ENCODE measurements around the gene AARS2.

Gene AARS2

GRCh38 chr6:44273617-44274016 lies 39.5 kb downstream of the AARS2 start:
- DNase-seq, result no peak

DNA sequence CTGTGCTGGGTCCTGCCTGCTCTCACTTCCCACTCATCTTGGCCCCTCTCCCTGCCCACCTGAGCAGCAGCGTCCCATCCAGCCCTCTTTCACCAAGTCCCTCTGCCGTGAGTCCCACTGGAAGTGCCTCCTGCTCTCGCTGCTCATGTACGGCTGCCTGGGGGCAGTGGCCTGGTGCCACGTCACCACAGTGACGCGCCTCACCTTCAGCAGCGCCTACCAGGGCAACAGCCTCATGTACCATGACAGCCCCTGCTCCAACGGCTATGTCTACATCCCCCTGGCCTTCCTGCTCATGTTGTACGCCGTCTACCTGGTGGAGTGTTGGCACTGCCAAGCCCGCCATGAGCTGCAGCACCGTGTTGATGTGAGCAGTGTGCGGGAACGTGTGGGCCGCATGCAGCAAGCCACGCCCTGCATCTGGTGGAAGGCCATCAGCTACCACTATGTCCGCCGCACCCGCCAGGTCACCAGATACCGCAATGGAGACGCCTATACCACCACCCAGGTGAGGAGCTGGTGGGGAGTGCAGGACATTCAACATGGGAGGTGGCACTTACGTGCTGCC lies 40.1 kb downstream of the AARS2 start:
- DNase-seq, result no peak

DNA sequence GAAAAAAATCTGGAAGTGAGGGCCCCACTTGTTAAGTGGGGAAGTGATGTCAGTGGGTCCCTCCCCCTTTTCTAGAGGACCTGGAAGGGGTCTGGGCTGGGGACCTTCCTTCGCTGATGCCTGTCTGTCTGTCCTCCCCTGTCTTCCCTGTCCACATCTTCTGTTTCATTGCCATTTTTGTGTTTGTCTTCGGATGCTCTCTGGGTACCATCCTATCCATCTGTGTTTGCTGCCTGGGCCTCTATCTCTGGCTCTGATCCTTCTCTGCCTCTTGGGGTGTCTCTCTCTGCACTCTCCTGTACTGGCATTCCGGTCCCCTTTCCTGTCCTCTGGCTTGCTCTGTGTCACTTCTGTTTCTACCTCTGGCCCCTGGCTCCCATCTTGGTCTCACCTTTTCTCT lies 40.6 kb downstream of the AARS2 start:
- DNase-seq, result no peak

DNA sequence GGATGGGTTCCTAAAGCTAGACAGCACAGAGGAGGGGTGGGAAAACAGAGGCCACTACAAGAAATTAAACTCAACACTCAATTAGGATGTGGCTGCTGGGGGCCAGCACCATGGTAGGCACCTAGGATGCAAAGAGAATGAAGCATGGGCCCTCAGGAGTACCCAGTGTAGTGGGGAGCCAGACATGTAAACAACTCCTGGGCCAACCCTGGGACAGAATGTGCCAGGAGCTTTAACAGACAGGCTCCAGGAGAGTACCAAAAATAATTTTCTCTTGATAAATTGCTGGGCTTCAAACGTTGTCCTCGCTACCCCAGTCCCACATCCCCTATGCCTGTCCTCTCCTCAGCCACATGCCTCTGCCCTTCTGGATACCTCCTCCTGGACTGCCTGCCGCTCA lies 41.2 kb downstream of the AARS2 start:
- no peak for DNase-seq

DNA sequence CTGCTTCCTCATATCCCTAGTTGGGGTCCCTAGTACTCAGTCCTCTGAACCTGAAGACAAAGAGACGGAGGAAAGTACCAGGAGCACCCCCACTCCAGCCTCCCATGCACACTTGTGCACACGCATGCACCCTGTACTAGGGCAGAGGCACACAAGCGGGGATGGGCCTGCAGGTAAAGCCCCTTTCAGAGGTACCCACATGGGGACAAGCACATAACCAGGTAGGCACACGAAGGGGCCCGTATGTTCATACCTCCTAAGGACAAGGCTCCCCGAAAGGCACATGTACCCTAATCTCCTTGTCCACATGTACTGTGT lies 41.8 kb downstream of the AARS2 start:
- DNase-seq, result no peak

DNA sequence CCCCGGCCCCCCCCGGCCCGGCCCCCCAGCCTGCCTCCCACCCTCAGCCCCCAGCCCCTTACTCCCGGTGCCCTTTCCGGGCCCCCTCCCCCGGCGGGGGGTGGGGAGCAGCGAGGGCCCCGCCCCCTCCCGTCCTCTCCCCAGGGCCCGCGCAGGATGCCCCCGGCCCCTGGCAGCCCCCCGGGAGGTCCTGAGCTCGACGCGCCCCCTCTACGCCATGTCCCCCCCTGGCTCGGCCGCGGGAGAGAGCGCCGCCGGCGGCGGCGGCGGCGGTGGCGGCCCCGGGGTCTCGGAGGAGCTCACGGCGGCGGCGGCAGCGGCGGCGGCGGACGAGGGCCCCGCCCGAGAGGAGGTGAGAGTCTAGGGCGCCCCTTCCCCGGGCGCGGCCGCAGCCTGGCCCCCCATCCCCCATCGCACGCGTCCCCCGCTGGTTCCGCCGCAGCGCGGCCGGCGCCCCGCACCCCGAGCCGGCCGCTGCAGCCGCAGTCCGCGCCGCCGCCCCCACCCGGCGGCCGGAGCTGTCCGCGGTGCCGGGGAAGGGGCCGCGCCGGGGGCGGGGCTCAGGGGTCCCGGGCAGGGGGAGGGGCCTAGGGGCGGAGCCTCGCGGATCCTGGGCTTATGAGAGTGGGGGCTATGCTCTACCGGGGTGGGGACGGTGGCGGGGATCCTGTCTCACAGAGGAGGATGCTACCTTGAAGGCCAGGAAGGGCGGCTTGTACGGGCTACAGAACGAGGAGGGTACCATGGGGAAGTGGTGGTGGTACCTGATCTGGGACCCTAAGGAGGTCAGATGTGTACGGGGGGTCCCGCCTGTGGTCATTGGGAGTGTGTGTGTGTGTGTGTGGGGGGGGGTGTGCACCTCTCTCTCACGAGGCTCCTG lies 42.4 kb downstream of the AARS2 start:
- DNase-seq, result no peak

GRCh38 chr6:44269921-44270525 lies 43.1 kb downstream of the AARS2 start, which contains the start of gene TMEM151B:
Gene TMEM151B, plus strand, starts transcription at chr6:44270450. Its CDS starts 293 bp downstream, at chr6:44270743.
- DNase-seq, result no peak

DNA sequence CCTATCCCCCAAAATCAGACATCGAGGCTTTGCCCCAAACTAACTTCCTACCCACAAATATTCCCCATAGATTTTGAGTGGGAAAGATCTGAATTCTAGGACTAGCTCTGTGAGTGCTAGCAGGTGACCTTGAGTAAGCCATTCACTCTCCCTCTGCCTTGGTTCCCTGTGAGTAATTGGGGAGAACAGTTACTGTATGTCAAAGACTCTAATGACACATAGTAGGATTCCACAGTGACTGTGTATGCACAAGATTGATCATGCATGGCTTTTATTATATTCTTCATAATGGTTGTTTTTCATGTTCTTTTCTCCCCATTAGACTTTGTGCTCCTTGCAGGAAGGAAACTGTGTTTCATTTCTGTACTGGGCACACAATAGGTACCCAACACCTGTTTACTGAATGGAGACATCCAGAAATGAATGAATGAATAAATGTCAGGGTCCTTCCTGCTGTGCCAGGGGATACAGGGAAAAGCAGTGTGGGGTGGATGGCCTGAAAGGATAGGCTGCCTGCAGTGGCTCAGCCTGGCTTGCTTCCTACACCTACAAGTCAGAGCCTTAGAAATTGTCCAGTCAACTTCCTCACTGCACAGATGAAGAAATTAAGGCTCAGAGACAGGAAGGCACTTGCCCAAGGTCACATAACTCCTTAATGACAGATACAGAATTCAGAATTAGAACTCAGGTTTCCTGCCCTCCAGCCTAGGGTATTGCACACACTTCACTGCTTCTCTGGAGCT lies 43.8 kb downstream of the AARS2 start:
- DNase-seq, result no peak

- DNase-seq, result peak in 4 of 5 experiments; percentile 40 to 52 (median 51)
These were observed 45.0 kb downstream of the AARS2 start for GRCh38 chr6:44268095-44268628.

GRCh38 chr6:44267252-44267651 lies 45.9 kb downstream of the AARS2 start:
- DNase-seq, result no peak

GRCh38 chr6:44266347-44266746 lies 46.8 kb downstream of the AARS2 start:
- DNase-seq, result no peak

DNA sequence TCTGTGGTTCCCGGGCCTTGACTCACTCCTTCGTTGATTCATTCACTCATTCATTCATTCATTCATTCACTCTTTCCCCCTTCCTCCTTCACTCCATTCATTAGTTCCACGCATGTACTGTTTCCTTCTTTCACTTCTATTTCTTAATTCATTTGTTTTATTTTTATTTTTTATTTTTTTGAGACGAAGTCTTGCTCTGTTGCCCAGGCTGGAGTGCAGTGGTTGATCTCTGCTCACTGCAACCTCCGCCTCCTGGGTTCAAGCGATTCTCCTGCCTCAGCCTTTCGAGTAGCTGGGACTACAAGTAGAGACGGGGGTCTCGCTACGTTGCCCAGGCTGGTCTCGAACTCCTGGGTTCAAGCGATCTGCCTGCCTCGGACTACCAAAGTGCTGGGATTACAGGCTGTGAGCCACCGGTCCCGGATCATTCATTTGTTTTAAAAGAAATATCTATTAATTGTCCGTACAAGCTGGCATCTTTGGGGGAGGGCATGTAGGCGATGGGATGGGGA lies 47.4 kb downstream of the AARS2 start:
- no peak for DNase-seq

DNA sequence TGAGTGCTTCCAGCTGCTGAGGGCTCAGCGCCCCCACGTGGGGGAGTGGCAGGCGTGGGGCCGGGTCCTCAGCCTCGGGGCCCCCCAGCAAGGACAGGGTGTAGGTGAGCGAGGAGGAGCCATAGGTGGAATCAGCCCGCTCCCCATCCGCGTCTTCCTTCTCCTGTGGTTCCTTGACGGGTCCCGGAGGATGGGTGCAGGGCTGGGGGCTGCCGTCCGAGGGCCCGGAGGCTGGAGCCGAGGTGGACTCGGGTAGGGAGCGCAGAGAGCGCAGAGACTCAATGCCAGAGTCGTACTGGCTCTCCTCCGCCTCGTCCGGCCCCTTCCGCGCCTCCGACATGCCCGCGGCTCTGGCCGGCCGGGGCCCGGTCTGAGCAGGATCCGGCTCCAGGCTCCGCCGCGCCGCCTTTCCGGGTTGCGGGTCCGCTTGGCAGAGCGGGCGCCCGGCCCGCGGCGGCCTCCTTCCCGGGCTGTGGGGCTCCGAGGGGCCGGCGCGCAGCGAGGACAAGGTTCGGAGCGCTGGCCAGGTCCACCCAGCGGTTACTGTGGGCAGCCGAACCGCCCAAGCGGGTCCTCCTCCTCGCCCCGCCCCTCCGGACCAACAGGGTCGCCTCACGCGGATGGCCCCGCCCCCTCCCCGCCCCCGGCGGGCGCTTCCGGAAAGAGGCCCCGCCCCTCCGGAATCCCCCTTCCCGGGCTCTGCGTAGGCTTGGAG lies 48.0 kb downstream of the AARS2 start, which contains the start of gene NFKBIE:
TSS of gene NFKBIE (minus strand) at position 545 of the 715 bp plus-strand sequence. CDS start at position 340, 205 bp downstream.
- DNase-seq, result peak; percentile 90 to 97 (median 93)

DNA sequence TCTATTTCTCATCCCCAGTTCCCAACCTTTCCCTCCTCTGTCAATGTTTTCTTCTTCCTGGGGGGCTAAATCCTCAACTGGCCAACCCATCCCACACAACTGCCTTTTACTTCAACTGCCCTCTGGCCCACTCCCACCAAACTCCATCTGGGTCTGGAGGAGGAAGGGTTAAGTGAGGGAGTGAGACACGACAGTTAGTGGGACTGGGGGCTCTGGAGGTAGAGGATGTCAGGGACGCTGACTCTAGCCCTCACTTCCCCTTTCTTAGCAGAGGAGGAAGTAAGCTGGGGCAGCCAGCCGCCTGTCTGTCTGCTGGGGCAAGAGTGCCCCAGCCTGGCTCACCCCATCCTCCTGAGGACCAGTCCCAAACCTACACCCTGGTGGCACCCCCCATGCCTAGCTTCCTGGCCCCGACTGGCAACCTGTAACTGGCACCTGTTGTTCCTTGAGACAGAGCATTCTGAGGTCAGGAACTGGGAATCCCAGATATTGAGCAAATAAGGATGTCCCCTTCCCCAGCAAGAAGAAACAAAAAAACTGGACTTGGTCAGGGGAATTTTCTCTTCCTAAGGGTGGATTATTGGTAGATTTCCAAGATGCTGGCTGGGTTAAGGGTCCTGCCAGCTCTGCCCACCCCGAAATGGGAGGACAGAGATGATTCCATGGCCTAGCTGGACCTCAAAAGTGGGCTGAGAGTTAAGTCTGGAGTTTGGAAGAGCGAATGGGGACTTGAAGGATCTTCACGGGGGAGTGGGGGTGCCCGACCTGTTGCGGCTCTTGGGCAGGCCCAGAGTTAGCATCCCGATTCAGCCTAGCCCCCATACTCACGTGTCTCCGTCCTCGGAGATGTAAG lies 48.8 kb downstream of the AARS2 start:
- DNase-seq, result peak in 2 of 5 experiments; percentile 42 to 66

- DNase-seq, result peak in 4 of 5 experiments; percentile 32 to 63 (median 44)
These were observed 49.6 kb downstream of the AARS2 start for GRCh38 chr6:44263354-44264100.

GRCh38 chr6:44262467-44263353 lies 50.4 kb downstream of the AARS2 start:
- DNase-seq, result no peak

- no peak for DNase-seq
These were observed 51.6 kb downstream of the AARS2 start for GRCh38 chr6:44261581-44261980.

GRCh38 chr6:44260451-44261297 lies 52.5 kb downstream of the AARS2 start:
- no peak for DNase-seq

Data from T-helper 2 cell (primary cell).